ENCODE results near the gene CCDC187. TPM values are rescaled to one million over a fixed set of nuclear protein-coding genes. Genes with fewer than 3 reads are reported as not detected.

Gene CCDC187
- total and polyA plus RNA-seq, 4 donors, result not detected

GRCh38 chr9:136289651-136290507 lies 14.0 kb downstream of the CCDC187 start:
- DNase-seq (no peak), ATAC-seq (ENCODE audit: low FRiP score) (no peak)
- intact Hi-C loops (cut with DNase I), result loop anchor here in 1 of 2 donors (10.0 kb wide), 1 partner anchor 115 kb away; no protein-coding TSS in a partner anchor
- Histone ChIP-seq H3K4me1 (ENCODE audit: control insufficient read depth in 1 of 2, insufficient read depth in 2 of 2, low read length in 2 of 2) (no peaks in the 10 kb centered on the region), H3K27ac (ENCODE audit: low read depth in 1 of 2, low read length in 2 of 2) (no peak overlapping the region), H3K27me3 (ENCODE audit: control insufficient read depth in 1 of 2, insufficient read depth in 2 of 2, low read length in 1 of 2) (no peaks in the 10 kb centered on the region), H3K9me3 (ENCODE audit: control insufficient read depth, low read length) (no peaks in the 10 kb centered on the region), H3K4me3 (ENCODE audit: low read length in 2 of 2) (no peak overlapping the region), H3K36me3 (ENCODE audit: control insufficient read depth in 1 of 2, insufficient read depth in 2 of 2, low read length in 1 of 2) (no peaks in the 10 kb centered on the region)
- 90 to 93% methylated on average over 29 to 30 of the region's 30 CpGs for WGBS, 2 donors

- no peak for DNase-seq
- no peak for ATAC-seq (ENCODE audit: low FRiP score)
- Histone ChIP-seq H3K27me3 (ENCODE audit: control insufficient read depth in 1 of 2, insufficient read depth in 2 of 2, low read length in 1 of 2) (no peaks in the 10 kb centered on the region), H3K9me3 (ENCODE audit: control insufficient read depth, low read length) (no peaks in the 10 kb centered on the region), H3K27ac (ENCODE audit: low read depth in 1 of 2, low read length in 2 of 2) (no peak overlapping the region), H3K4me3 (ENCODE audit: low read length in 2 of 2) (no peak overlapping the region), H3K4me1 (ENCODE audit: control insufficient read depth in 1 of 2, insufficient read depth in 2 of 2, low read length in 2 of 2) (no peaks in the 10 kb centered on the region), H3K36me3 (ENCODE audit: control insufficient read depth in 1 of 2, insufficient read depth in 2 of 2, low read length in 1 of 2) (no peaks in the 10 kb centered on the region)
- WGBS, 2 donors, result 45 to 46% methylated on average over 17 to 21 of the region's 21 CpGs
- intact Hi-C loops (cut with DNase I), result loop anchor here in 1 of 2 donors (10.0 kb wide), 1 partner anchor 113 kb away; no protein-coding TSS in a partner anchor
Observed at GRCh38 chr9:136287960-136288753, 15.7 kb downstream of the CCDC187 start.

GRCh38 chr9:136286987-136287379 lies 16.9 kb downstream of the CCDC187 start:
- Histone ChIP-seq H3K36me3 (ENCODE audit: control insufficient read depth in 1 of 2, insufficient read depth in 2 of 2, low read length in 1 of 2) (no peaks in the 10 kb centered on the region), H3K27ac (ENCODE audit: low read depth in 1 of 2, low read length in 2 of 2) (no peak overlapping the region), H3K4me1 (ENCODE audit: control insufficient read depth in 1 of 2, insufficient read depth in 2 of 2, low read length in 2 of 2) (no peaks in the 10 kb centered on the region), H3K4me3 (ENCODE audit: low read length in 2 of 2) (no peak overlapping the region), H3K9me3 (ENCODE audit: control insufficient read depth, low read length) (no peaks in the 10 kb centered on the region), H3K27me3 (ENCODE audit: control insufficient read depth in 1 of 2, insufficient read depth in 2 of 2, low read length in 1 of 2) (no peaks in the 10 kb centered on the region)
- ATAC-seq (ENCODE audit: low FRiP score), result no peak
- intact Hi-C loops (cut with DNase I), result loop anchor here in 1 of 2 donors (10.0 kb wide), 1 partner anchor 112 kb away; no protein-coding TSS in a partner anchor
- WGBS, 2 donors, result 88 to 89% methylated on average over 13 of the region's 13 CpGs
- DNase-seq, result no peak

DNA sequence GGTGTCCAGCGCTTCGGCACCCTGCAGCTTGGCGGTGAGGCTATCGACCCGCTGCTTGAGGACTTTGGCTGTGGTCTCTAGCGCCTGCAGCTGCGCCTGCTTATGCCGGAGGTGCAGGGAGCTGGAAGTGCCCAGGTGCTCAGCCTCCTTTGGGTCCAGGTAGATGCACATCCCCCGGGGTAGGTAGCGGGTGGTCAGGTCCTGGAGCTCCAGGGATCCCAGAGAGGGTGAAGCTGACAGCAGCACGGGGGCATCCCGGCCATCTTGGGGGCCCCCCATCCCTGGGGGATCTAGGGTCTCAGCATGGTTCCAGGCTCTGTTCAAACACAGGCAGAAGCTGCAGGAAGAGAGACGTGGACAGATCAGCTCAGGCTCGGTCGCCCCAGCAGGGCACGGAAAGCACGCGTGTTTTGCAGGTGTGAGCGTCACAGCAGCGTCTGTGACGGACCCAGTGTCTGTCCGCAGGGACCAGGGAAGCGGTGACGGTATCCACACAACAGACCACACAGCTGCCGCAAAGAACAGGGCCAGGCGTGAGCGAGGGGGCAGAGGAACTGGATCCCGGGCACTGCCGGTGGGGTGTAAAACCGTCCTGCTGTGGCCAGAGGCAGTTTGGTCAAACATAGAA lies 17.4 kb downstream of the CCDC187 start:
- Histone ChIP-seq H3K36me3 (ENCODE audit: control insufficient read depth in 1 of 2, insufficient read depth in 2 of 2, low read length in 1 of 2) (no peaks in the 10 kb centered on the region), H3K27ac (ENCODE audit: low read depth in 1 of 2, low read length in 2 of 2) (no peak overlapping the region), H3K4me3 (ENCODE audit: low read length in 2 of 2) (no peak overlapping the region), H3K4me1 (ENCODE audit: control insufficient read depth in 1 of 2, insufficient read depth in 2 of 2, low read length in 2 of 2) (no peaks in the 10 kb centered on the region), H3K9me3 (ENCODE audit: control insufficient read depth, low read length) (no peaks in the 10 kb centered on the region), H3K27me3 (ENCODE audit: control insufficient read depth in 1 of 2, insufficient read depth in 2 of 2, low read length in 1 of 2) (no peaks in the 10 kb centered on the region)
- 85 to 86% methylated on average over 30 of the region's 30 CpGs for WGBS, 2 donors
- DNase-seq (no peak), ATAC-seq (ENCODE audit: low FRiP score) (no peak)
- intact Hi-C loops (cut with DNase I), result loop anchor here in 1 of 2 donors (10.0 kb wide), 1 partner anchor 112 kb away; no protein-coding TSS in a partner anchor

GRCh38 chr9:136285501-136286358 lies 18.2 kb downstream of the CCDC187 start:
- H3K36me3 ChIP-seq (ENCODE audit: control insufficient read depth in 1 of 2, insufficient read depth in 2 of 2, low read length in 1 of 2), result no peaks in the 10 kb centered on the region
- no peaks in the 10 kb centered on the region for H3K4me1 ChIP-seq (ENCODE audit: control insufficient read depth in 1 of 2, insufficient read depth in 2 of 2, low read length in 2 of 2)
- H3K27ac ChIP-seq (ENCODE audit: low read depth in 1 of 2, low read length in 2 of 2), result no peak overlapping the region
- H3K27me3 ChIP-seq (ENCODE audit: control insufficient read depth in 1 of 2, insufficient read depth in 2 of 2, low read length in 1 of 2), result no peaks in the 10 kb centered on the region
- 80 to 81% methylated on average over 22 to 28 of the region's 28 CpGs for WGBS, 2 donors
- no peak for ATAC-seq (ENCODE audit: low FRiP score)
- H3K4me3 ChIP-seq (ENCODE audit: low read length in 2 of 2), result no peak overlapping the region
- no peaks in the 10 kb centered on the region for H3K9me3 ChIP-seq (ENCODE audit: control insufficient read depth, low read length)
- no peak for DNase-seq
- intact Hi-C loops (cut with DNase I), result loop anchor here in 1 of 2 donors (10.0 kb wide), 1 partner anchor 111 kb away; no protein-coding TSS in a partner anchor

GRCh38 chr9:136284951-136285350 lies 18.9 kb downstream of the CCDC187 start:
- WGBS, 2 donors, result 86 to 87% methylated on average over 18 to 19 of the region's 19 CpGs
- H3K4me3 ChIP-seq (ENCODE audit: low read length in 2 of 2), result no peak overlapping the region
- intact Hi-C loops (cut with DNase I), result loop anchor here in 1 of 2 donors (10.0 kb wide), 1 partner anchor 110 kb away; no protein-coding TSS in a partner anchor
- no peaks in the 10 kb centered on the region for H3K36me3 ChIP-seq (ENCODE audit: control insufficient read depth in 1 of 2, insufficient read depth in 2 of 2, low read length in 1 of 2)
- H3K4me1 ChIP-seq (ENCODE audit: control insufficient read depth in 1 of 2, insufficient read depth in 2 of 2, low read length in 2 of 2), result no peaks in the 10 kb centered on the region
- no peaks in the 10 kb centered on the region for H3K9me3 ChIP-seq (ENCODE audit: control insufficient read depth, low read length)
- no peaks in the 10 kb centered on the region for H3K27me3 ChIP-seq (ENCODE audit: control insufficient read depth in 1 of 2, insufficient read depth in 2 of 2, low read length in 1 of 2)
- no peak for DNase-seq
- ATAC-seq (ENCODE audit: low FRiP score), result no peak
- H3K27ac ChIP-seq (ENCODE audit: low read depth in 1 of 2, low read length in 2 of 2), result no peak overlapping the region

DNA sequence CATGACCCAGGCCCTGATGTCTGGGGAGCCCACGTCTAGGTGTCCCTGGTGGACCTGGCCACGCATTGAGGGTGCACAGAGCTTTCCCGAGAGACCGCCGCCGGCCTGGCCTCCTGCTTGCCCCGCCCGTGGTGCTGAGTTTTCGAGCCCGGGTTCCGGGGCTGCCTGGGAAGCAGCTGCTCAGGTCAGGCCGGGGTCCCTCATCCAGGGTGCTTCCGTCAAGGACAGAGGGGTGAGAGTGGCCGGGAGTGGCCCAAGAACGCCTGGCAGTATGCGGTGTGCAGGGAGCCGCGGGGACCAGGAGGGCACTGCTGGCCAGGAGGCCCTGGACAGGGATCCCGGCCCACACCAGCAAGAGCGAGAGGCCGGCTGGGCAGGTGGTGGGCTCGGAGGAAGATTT lies 19.6 kb downstream of the CCDC187 start:
- DNase-seq, result no peak
- Histone ChIP-seq H3K36me3 (ENCODE audit: control insufficient read depth in 1 of 2, insufficient read depth in 2 of 2, low read length in 1 of 2) (no peaks in the 10 kb centered on the region), H3K9me3 (ENCODE audit: control insufficient read depth, low read length) (no peaks in the 10 kb centered on the region), H3K27me3 (ENCODE audit: control insufficient read depth in 1 of 2, insufficient read depth in 2 of 2, low read length in 1 of 2) (no peaks in the 10 kb centered on the region), H3K4me1 (ENCODE audit: control insufficient read depth in 1 of 2, insufficient read depth in 2 of 2, low read length in 2 of 2) (no peaks in the 10 kb centered on the region), H3K27ac (ENCODE audit: low read depth in 1 of 2, low read length in 2 of 2) (no peak overlapping the region), H3K4me3 (ENCODE audit: low read length in 2 of 2) (no peak overlapping the region)
- intact Hi-C loops (cut with DNase I), result loop anchor here in 1 of 2 donors (10.0 kb wide), 1 partner anchor 110 kb away; no protein-coding TSS in a partner anchor
- WGBS, 2 donors, result 71% methylated on average over 22 of the region's 22 CpGs
- no peak for ATAC-seq (ENCODE audit: low FRiP score)
